ACC112 (cell line): ENCODE results near the gene CRYBG1.

ENCODE experiments used
- H2AFZ ChIP-seq: fragments of 200-600 bp; sonication (generic); one replicate; pipeline ENCODE4 v1.6.0; 2017; ENCODE audit warnings: antibody characterized with exemption, low read length; ENCODE audit not compliant: unreplicated experiment
- H3K27ac ChIP-seq: fragments of 200-600 bp; sonication (generic); 2 replicates; pipeline ENCODE4 v1.5.1; 2014; ENCODE audit warnings: low read depth, mild to moderate bottlenecking, antibody characterized with exemption, low read length, moderate library complexity
- H3K27me3 ChIP-seq: fragments of 200-600 bp; sonication (generic); 2 replicates; pipeline ENCODE4 v1.6.1; 2014; ENCODE audit warnings: mild to moderate bottlenecking, antibody characterized with exemption, low read length, moderate library complexity, mixed read lengths; ENCODE audit not compliant: insufficient read depth
- H3K36me3 ChIP-seq: fragments of 200-600 bp; sonication (generic); 2 replicates; pipeline ENCODE4 v1.6.1; 2016; ENCODE audit warnings: mild to moderate bottlenecking, antibody characterized with exemption, low read length, moderate library complexity, mixed read lengths; ENCODE audit not compliant: insufficient read depth
- H3K4me1 ChIP-seq: fragments of 200-600 bp; sonication (generic); one replicate; pipeline ENCODE4 v1.6.1; 2016; ENCODE audit warnings: low read length, mixed read lengths; ENCODE audit not compliant: insufficient read depth, unreplicated experiment, control insufficient read depth
- H3K4me3 ChIP-seq: fragments of 200-600 bp; sonication (generic); 2 replicates; pipeline ENCODE4 v1.5.1; 2014; ENCODE audit warnings: mild to moderate bottlenecking, low read depth, low read length
- H3K79me2 ChIP-seq: fragments of 200-600 bp; sonication (generic); one replicate; pipeline ENCODE4 v1.6.0; 2016; ENCODE audit warnings: low read length; ENCODE audit not compliant: control insufficient read depth, unreplicated experiment, insufficient read depth

The CRYBG1 gene

GRCh38 chr6:106425382-106425781 lies 64.9 kb downstream of the CRYBG1 start:
- no peak overlapping the region for H3K27ac ChIP-seq
- no peaks in the 10 kb centered on the region for H3K36me3 ChIP-seq
- peaks cover 13% of the 10 kb centered on the region for H3K4me1 ChIP-seq
- H3K4me3 ChIP-seq, result no peak overlapping the region
- H3K27me3 ChIP-seq, result no peaks in the 10 kb centered on the region
- no peak overlapping the region for H2AFZ ChIP-seq
- no peaks in the 10 kb centered on the region for H3K79me2 ChIP-seq

GRCh38 chr6:106426250-106426970 lies 65.9 kb downstream of the CRYBG1 start:
- H3K27ac ChIP-seq, result no peak overlapping the region
- no peaks in the 10 kb centered on the region for H3K27me3 ChIP-seq
- no peaks in the 10 kb centered on the region for H3K36me3 ChIP-seq
- H3K4me1 ChIP-seq, result peaks cover 11% of the 10 kb centered on the region
- H2AFZ ChIP-seq, result no peak overlapping the region
- H3K4me3 ChIP-seq, result no peak overlapping the region
- H3K79me2 ChIP-seq, result no peaks in the 10 kb centered on the region

GRCh38 chr6:106430466-106430865 lies 69.9 kb downstream of the CRYBG1 start:
- Histone ChIP-seq H3K27me3 (no peaks in the 10 kb centered on the region), H3K36me3 (no peaks in the 10 kb centered on the region), H3K27ac (no peak overlapping the region), H3K79me2 (no peaks in the 10 kb centered on the region), H3K4me1 (no peaks in the 10 kb centered on the region), H3K4me3 (no peak overlapping the region), H2AFZ (no peak overlapping the region)

DNA sequence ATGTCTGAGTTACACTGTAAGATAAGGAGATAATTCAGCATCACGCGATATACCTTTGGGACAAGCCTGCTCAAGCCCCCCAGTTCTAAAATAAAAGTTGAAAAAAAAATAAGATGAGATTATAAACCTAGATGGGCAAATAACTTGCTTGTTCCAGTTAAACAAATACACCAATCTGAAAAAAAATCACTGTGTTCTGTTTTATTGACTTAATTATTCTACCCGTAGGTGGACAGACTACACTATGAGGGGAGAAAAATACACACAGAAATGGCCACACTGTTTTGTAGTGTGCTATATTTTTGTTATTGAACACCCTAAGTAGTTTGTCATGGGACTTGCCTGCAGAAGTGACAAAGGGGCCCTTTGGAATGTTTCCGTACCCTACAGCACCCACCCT lies 70.9 kb downstream of the CRYBG1 start:
- Histone ChIP-seq H2AFZ (no peak overlapping the region), H3K27me3 (no peaks in the 10 kb centered on the region), H3K79me2 (no peaks in the 10 kb centered on the region), H3K4me3 (no peak overlapping the region), H3K4me1 (no peaks in the 10 kb centered on the region), H3K36me3 (no peaks in the 10 kb centered on the region), H3K27ac (no peak overlapping the region)

DNA sequence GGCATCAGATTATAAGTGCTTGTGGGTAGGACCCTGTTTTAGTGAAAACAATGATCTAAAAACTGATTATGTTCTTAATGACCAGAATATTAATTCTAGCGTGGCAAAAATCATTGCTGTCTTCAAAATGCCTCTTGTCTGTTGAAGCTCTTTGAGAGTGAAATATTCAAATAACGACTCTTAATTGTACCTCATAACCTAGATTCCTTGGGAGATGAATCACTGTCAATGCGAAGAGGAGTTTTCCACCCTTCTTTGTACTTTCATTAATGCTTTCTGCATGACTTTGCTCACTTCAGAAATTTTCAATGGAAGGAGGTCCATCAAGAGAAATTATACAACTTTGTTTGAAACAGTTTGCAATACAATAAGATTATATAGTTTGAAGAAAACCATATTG lies 71.5 kb downstream of the CRYBG1 start:
- no peaks in the 10 kb centered on the region for H3K4me1 ChIP-seq
- no peak overlapping the region for H2AFZ ChIP-seq
- no peaks in the 10 kb centered on the region for H3K36me3 ChIP-seq
- no peak overlapping the region for H3K4me3 ChIP-seq
- no peaks in the 10 kb centered on the region for H3K79me2 ChIP-seq
- no peak overlapping the region for H3K27ac ChIP-seq
- no peaks in the 10 kb centered on the region for H3K27me3 ChIP-seq

DNA sequence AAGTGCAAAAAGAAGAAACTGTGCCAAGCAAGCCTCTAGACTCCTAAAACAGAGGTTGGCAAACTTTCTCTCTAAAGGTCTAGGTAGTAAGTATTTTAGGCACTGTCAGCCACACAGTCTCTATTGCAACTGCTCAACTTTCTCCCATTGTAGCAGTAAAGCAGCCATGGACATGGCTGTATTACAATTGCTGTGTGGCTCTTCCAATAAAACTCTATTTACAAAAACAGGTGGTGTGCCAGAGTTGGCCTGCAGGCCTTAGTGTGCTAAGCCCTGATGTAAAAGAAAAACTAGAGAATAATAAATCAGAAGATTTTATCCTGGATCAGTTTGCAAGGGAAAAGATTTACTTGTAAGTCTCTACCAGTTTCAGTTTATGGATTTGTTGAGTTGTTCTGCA lies 74.0 kb downstream of the CRYBG1 start:
- Histone ChIP-seq H3K36me3 (no peaks in the 10 kb centered on the region), H2AFZ (no peak overlapping the region), H3K4me1 (peaks cover 3% of the 10 kb centered on the region), H3K27me3 (peaks cover 4% of the 10 kb centered on the region; the same call in 1 of the 2 replicates), H3K79me2 (no peaks in the 10 kb centered on the region), H3K4me3 (no peak overlapping the region), H3K27ac (no peak overlapping the region)

GRCh38 chr6:106439459-106439858 lies 78.9 kb downstream of the CRYBG1 start:
- H3K27ac ChIP-seq, result no peak overlapping the region
- H2AFZ ChIP-seq, result no peak overlapping the region
- no peaks in the 10 kb centered on the region for H3K36me3 ChIP-seq
- peaks cover 41% of the 10 kb centered on the region for H3K27me3 ChIP-seq
- peaks cover 7% of the 10 kb centered on the region for H3K4me1 ChIP-seq
- no peak overlapping the region for H3K4me3 ChIP-seq
- no peaks in the 10 kb centered on the region for H3K79me2 ChIP-seq

GRCh38 chr6:106440546-106440945 lies 80.0 kb downstream of the CRYBG1 start:
- no peak overlapping the region for H2AFZ ChIP-seq
- H3K27me3 ChIP-seq, result peaks cover 44% of the 10 kb centered on the region
- H3K4me1 ChIP-seq, result peaks cover 7% of the 10 kb centered on the region
- H3K36me3 ChIP-seq, result no peaks in the 10 kb centered on the region
- H3K27ac ChIP-seq, result no peak overlapping the region
- no peaks in the 10 kb centered on the region for H3K79me2 ChIP-seq
- H3K4me3 ChIP-seq, result no peak overlapping the region

DNA sequence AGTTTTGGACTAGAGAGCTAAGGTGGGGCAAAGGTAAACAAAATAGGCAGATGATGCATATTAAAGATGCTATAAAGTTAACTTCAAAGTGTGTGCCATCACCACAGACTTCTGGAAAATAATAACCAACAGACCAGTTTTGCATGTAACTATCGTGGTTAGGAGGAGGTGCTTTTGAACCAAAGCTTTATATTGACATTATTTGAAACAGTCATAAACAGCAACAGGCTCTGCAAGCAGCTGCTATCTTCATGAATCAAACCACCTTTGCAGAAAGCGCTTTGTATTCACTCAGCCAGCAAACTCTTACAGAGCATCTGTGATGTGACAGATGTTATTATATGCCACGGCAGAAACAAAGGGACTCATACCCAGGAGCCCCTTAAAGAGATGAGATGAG lies 81.9 kb downstream of the CRYBG1 start:
- Histone ChIP-seq H3K4me3 (no peak overlapping the region), H2AFZ (no peak overlapping the region), H3K36me3 (no peaks in the 10 kb centered on the region), H3K27ac (no peak overlapping the region), H3K27me3 (peaks cover 44% of the 10 kb centered on the region), H3K4me1 (peaks cover 7% of the 10 kb centered on the region), H3K79me2 (no peaks in the 10 kb centered on the region)

GRCh38 chr6:106444777-106445507 lies 84.4 kb downstream of the CRYBG1 start:
- no peak overlapping the region for H3K4me3 ChIP-seq
- H2AFZ ChIP-seq, result no peak overlapping the region
- H3K4me1 ChIP-seq, result no peaks in the 10 kb centered on the region
- no peaks in the 10 kb centered on the region for H3K79me2 ChIP-seq
- no peak overlapping the region for H3K27ac ChIP-seq
- peaks cover 40% of the 10 kb centered on the region for H3K27me3 ChIP-seq
- H3K36me3 ChIP-seq, result no peaks in the 10 kb centered on the region

DNA sequence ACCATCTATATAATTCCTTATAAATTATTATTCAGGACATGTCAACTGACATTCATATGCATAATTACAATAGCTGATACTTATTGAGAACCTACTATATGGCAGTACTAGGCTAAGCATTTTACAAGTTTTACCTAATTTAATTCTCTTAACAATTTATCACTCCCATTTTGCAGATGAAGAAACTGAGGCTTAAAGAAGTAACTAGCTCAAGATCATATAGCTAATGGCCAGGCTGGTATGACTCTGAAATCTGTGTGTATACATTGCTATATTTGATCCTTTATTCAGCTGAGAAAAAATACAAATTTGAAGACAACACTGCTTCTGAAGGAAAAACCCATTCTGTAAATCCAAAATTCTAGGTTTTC lies 85.0 kb downstream of the CRYBG1 start:
- H3K27me3 ChIP-seq, result peaks cover 38% of the 10 kb centered on the region

More for the DNA sequence above, 85.0 kb downstream of the CRYBG1 start:
- Histone ChIP-seq H2AFZ (no peak overlapping the region), H3K36me3 (no peaks in the 10 kb centered on the region), H3K4me1 (peaks cover 3% of the 10 kb centered on the region), H3K4me3 (no peak overlapping the region), H3K27ac (no peak overlapping the region), H3K79me2 (no peaks in the 10 kb centered on the region)
